ENCODE results near the gene IL27RA.
"Not testable (repeated sequence)": the region's sequence is repeated elsewhere in the genome, so short reads cannot be mapped to it uniquely, and the experiment has no call there.

IL27RA gene

DNA sequence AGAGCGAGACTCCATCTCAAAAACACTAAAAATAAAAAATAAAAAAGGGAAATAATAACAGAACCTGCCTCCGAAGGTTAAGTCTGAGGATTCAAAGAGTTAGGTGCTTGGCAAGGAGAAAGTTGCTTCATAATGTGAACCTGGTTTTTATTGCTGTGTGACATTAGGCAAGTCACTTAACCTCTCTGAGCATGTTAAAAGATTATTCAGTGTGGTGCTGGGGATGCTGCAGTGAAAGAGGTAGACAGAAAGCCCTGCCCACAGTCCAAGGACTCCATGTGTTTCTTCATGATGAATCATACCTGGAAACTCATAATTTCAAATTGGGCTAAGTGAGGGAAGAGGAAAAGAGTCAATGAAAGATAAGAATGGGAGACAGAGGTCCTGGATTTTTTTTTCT, 2.4 kb downstream of the IL27RA start:
- no peak for DNase-seq

DNA sequence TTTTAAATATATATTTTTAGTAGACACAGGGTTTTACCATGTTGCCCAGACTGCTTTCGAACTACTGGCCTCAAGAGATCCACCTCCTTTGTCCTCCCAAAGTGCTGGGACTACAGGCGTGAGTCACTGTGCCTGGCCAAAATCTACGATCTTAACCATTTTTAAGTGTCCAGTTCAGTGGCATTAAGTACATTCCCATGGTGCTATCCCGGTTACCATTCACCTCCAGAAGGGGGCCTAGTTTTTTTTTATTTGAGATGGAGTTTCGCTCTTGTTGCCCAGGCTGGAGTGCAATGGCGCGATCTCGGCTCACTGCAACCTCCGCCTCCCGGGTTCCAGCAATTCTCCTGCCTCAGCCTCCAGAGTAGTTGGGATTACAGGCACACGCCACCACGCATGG, 3.6 kb downstream of the IL27RA start:
- not testable (repeated sequence) for DNase-seq

DNA sequence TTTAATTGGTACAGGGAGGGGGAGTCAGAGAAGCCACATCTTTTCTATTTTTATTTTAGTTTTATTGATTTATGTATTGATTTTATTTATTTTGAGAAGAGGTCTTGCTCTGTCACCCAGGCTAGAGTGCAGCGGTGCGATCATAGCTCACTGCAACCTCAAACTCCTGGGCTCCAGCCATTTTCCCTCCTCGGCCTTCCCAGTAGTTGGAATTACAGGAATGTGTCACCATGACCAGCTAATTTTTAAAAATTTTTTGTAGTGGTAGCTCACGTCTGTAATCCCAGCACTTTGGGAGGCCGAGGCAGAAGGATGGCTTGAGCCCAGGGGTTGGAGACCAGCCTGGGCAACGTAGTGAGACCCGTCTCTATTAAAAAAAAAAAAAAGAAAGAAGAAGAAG, 4.1 kb downstream of the IL27RA start:
- DNase-seq = no peak

DNA sequence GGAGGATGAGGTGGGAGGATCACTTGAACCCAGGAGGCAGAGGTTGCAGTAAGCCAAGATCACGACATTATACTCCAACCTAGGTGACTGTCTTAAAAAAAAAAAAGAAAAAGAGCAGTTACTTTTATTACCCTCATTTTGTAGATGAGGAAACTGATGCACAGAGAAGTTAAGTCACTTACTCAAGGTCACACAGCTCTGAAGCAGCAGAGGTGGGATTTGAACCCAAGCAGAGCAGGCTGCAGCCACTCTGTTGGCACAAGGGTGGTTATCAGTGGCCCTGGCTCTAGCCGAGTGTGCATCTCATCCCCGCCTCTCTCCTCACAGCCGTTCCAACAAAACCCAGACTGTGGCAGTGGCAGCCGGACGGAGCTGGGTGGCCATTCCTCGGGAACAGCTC, 7.6 kb downstream of the IL27RA start:
- DNase-seq = no peak

DNA sequence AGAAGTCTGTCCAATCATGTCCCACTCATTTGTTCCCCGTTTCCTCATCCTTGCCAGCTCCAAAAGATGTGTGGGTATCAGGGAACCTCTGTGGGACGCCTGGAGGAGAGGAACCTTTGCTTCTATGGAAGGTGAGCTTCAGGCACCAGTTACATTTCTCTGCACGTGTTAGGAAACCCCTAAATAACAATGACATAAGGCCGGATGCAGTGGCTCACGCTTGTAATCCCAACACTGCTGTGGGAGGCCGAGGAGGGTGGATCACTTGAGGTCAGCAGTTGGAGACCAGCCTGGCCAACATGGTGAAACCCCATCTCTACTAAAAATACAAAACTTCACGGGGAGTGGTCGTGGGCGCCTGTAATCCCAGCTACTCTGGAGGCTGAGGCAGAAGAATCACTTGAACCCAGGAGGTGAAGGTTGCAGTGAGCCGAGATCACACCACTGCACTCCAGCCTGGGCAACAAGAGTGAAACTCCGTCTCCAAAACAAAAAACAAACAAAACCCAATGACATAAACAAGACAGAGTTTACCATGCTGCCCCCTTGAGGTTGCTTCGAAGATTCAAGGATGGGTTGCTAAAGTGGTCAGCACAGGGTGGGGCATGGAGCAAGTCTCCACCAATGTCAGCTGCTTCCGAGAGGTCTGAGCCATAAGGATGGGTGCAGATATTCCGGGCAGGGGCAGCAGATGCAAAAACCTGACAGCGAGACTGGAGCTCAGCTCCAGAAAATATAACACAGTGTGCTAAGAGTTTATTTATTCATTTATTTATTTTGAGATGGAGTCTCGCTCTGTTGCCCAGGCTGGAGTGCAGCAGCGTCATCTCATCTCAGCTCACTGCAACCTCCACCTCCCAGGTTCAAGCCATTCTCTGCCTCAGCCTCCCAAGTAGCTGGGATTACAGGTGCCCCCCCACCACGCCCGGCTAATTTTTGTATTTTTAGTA, 11.4 kb downstream of the IL27RA start:
- DNase-seq = peak; percentile 47

DNA sequence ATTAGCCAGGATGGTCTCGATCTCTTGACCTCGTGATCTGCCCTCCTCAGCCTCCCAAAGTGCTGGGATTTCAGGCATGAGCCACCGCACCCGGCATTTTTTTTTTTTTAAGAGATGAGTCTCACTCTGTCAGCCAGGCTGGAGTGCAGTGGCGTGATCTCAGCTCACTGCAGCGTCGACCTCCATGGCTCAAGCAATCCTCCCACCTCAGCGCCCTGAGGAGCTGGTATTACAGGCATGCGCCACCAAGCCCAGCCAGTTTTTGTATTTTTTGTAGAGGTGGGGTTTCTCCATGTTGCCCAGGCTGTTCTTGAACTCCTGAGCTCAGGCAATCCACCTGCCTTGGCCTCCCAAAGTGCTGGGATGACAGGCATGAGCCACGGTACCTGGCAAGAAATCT, 16.3 kb downstream of the IL27RA start:
- not testable (repeated sequence) for DNase-seq

DNA sequence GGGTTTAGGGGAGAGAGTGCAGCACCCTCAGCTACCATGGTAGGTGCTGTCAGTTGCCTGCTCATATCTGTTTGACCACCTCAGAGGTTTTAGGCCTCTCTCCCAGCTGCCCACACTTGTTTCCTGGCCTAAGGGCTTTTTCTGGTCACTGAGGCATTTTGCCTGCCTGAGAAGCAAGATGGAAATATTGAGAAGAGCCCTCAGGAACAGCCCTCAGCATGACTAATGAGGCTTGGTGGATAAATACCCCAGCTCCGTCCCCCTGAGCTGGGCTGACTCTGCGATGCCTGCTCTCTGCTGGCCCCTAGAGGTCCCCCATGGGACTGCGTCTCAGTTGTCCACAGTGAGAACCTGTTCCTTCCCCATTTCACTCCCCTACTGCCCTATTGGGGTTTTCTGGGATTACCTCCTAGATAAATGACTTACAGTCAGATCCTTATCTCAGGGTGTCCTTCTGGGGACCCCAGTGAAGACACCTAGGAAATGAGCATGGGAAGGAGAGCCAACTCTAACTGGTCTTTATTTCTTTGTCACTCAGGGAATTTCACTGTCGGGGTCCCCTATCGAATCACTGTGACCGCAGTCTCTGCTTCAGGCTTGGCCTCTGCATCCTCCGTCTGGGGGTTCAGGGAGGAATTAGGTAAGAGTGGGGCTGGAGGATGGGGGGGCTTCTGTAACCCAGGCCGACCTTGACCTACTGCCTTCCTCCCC, 17.0 kb downstream of the IL27RA start:
- peak; percentile 80 for DNase-seq

DNA sequence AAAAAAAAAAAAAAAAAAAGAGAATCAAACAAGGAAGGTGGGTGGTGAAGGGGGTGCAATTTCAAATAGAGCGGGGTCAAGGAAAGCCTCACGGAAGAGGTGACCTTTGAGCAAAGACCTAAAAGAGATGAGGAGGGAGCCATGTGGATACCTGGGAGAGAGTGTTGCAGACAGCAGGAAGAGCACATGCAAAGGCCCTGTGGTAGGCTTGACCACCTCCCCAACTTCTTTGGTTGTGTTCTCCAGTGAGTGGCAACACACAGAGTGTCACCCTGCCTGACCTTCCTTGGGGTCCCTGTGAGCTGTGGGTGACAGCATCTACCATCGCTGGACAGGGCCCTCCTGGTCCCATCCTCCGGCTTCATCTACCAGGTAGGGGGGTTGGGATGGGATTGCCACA, 18.9 kb downstream of the IL27RA start:
- no peak for DNase-seq

DNA sequence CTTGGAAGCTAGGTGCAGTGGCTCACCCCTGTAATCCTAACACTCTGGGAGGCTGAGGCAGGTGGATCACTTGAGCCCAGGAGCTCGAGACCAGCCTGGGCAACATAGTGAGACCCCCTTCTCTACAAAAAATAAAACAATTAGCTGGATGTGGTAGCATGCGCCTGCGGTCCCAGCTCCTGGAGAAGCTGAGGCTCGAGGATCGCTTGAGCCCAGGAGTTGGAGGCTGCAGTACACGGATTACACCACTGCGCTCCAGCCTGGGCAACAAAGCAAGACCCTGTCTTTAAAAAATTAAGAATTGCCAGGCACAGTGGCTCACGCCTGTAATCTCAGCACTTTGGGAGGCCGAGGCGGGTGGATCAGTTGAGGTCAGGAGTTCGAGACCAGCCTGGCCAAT, 19.4 kb downstream of the IL27RA start:
- DNase-seq = not testable (repeated sequence)

DNA sequence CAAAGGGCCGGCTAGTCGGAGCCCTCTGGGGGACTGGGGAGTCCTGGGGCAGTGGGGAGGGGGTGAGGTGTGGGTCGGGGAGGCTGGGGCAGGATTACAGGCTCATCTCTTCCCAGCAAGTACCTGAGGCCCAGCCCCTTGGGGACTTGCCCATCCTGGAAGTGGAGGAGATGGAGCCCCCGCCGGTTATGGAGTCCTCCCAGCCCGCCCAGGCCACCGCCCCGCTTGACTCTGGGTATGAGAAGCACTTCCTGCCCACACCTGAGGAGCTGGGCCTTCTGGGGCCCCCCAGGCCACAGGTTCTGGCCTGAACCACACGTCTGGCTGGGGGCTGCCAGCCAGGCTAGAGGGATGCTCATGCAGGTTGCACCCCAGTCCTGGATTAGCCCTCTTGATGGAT, 20.4 kb downstream of the IL27RA start:
- no peak for DNase-seq

DNA sequence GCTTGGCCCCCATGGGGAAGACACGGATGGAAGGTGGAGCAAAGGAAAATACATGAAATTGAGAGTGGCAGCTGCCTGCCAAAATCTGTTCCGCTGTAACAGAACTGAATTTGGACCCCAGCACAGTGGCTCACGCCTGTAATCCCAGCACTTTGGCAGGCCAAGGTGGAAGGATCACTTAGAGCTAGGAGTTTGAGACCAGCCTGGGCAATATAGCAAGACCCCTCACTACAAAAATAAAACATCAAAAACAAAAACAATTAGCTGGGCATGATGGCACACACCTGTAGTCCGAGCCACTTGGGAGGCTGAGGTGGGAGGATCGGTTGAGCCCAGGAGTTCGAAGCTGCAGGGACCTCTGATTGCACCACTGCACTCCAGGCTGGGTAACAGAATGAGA, 20.9 kb downstream of the IL27RA start:
- no peak for DNase-seq

DNA sequence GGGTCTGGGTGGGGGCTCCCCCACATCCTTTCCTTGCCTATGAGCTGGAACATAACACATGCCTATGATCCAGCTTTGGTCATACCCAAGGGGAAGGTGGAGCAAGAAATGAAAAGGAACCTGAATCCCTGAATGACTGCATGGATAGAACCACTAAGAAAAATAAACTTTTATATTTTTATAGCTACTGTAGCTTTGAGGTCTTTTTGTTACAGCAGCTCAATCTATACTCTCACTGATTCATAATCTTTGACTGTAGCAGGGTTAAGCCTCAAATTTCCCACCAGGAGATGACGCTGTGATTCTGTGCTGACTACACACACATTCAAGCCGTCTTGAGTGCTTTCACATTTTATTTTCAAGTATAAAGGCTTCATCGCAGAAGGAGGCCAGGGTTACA, 21.5 kb downstream of the IL27RA start:
- DNase-seq = no peak

DNA sequence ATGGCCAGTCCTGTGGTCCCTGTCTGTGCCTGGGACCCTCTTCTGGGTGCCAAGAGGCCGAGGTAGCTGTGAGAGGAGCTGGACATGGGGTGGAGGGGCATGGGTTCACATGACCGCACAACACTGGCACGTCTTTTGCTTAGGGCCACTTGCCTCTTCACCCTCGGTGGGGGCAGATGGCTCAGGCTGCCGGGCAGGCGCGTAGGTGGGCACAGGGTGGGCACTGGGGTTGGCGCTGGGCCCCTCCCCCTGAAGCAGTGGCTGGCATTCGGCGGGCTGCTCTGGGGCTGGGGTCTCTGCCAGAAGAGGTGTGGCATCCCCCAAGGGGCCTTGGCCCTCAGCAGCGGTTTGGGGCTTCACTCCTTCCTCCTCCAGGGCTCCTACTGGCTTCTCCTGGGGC, 21.9 kb downstream of the IL27RA start:
- DNase-seq = no peak

DNA sequence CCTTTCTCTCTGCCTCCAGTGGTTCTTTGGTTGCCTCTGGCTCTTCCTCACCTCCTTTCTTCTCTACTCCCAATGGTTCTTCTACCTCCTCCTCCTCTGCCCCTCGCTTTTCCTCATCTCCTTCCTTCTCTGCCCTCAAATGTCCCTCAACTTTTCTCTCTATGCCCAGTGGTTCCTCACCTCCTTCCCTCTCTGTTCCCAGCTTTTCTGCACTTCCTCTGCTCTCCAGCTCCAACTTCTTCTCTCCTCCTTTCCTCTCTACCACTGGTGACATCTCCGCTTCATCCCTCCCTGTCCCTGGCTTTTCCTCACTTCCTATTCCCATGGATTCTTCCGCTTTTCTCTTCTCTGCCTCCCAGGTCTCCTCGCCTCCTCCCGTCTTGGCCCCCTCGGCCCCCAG, 22.5 kb downstream of the IL27RA start:
- no peak for DNase-seq

DNA sequence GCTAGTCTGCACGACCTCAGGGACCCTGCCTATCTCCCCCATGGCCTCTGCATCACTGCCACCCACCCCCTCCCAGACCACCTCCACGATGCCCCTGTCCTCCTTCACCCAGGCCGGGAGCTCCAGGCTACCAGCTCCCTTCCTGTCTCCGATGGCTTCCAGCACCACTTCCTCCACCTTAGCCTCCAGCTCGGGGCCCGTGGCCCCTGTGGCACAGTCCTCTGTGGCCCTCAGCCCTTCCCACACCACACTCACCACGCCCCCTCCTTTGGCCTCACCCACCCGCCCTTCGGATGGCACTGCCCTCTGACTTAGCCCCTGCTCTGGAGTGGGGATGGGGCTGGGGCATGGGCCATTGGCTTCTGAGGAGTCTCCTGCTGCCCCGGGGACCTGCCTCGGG, 23.2 kb downstream of the IL27RA start:
- DNase-seq = no peak

DNA sequence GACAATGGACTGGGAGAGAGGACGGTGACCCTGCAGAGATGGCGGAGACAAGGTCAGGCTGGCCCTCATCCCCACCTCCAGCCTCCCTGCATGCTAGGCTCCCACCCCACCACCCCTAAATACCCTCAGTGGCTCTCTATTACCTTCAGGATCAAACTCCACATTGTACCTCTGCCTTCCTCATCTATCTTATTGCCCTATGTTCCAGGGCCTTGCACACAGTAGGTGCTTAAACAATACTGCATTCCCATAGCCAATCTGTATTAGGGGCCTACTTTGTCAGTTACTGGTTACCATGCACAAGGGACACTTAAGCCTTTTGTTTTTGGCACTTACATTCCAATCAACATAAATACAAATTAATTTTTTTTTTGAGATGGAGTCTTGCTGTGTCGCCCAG, 23.8 kb downstream of the IL27RA start:
- DNase-seq = no peak

DNA sequence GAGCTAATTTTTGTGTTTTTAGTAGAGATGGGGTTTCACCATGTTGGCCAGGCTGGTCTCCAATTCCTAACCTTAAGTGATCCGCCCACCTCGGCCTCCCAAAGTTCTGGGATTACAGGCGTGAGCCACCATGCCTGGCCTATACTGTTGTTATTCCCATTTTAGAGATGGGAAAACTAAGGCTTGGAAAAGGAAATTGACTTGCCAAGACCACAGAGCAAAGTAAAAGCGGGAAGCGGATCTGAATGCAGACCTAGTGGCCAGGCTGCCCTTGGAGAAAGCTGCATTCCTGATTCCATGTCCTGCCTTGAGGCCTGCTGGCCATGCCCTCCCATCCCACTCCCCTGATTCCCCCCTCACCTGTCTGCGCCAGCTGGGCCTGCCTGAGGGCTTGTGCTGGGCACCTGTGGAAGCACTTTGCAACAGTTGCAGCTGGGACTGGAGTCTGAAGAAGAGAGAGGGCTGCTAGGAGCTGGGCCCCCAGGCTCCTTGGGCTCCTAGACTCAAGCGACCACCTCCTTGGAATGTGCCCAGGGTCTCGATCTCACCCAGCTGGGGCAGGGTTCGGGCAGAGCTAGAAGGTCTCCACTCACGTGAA, 24.6 kb downstream of the IL27RA start:
- no peak for DNase-seq

DNA sequence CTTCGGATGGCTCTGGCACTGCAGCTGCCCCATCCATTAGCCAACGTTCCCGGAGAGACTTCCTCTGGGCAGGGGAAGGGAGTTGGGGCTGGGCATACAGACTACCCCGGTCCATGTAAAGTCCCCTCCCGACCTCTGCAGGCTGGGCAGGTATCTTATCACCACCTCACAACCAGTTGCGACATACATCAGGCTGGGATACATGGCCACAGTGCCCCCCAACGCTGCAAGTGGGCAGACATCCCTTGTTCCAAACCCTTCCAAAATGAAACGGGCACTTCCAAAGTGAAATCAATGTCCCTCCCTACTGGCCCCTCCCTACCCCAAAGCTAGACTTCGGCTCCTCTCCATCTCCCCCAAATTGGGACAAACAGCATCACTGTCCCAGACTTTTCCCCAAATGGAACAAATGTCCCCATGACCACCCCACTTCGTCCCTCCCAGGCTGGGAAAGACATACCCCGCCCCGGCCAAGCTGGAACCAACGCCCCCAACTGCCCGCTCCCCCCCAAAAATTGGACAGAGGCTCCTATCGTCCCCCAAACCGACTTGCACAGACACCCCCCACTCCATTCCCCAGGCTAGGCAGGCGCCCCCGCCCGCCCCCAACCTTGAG, 25.3 kb downstream of the IL27RA start:
- no peak for DNase-seq

DNA sequence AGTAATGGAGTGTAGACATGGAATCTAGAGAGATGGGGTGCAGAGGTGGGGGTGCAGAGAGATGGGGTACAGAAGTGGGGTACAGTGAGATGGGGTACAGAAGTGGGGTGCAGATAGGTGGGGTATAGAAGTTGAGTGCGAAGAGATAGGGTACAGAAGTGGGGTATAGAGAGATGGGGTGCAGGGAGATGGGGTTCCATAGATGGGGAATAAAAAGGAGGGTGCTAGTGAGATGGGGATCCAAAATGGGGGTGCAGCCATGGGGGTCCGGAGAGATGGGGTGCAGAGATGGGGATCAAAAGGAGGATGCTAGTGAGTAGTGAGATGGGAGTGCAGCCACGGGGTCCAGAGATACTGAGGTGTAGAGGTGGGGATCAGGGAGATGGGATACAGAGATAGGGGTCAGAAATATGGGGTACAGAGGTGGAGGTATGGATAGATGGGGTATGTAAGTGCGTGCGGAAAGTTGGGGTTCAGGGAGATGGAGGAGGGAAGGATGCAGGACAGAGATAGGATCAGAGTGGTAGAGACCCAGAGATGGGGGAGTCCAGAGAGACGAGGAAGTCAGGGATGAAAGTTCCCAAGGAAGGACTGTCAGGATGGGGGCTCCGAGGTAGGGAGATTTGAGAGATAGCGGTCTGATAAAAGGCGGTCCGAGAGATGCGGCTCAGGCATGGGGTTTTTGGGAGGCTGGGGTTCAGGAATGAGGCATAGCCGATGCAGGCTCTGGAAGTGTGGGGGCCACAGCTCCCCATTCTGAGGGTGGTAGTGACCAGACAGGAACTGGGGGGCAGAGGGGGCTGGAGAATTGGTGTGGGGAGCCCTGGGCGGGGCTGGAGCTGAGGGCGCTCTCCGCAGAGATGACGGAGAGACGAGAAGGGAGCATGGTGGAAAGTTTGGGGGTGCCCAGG, 26.9 kb downstream of the IL27RA start:
- DNase-seq = no peak

DNA sequence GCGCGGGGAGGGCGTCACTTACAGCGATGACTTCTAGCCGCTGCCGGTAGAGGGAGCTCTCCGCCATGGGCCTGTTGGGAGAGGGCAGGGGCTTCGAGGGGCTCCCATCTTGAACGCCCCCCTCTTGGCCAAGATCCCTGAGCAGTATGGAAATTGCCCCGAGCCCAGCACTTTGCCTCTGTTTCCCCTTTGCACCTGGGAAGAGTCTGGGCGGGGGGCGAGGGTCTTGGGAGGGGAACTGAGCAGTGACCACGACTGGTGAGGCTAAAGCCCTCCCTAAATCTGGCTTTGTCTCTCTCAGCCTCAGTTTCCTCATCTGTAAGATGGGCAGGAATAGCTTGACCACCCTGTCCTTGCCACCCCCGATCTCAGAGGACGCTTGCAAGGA, 27.5 kb downstream of the IL27RA start:
- DNase-seq = peak; percentile 46

DNA sequence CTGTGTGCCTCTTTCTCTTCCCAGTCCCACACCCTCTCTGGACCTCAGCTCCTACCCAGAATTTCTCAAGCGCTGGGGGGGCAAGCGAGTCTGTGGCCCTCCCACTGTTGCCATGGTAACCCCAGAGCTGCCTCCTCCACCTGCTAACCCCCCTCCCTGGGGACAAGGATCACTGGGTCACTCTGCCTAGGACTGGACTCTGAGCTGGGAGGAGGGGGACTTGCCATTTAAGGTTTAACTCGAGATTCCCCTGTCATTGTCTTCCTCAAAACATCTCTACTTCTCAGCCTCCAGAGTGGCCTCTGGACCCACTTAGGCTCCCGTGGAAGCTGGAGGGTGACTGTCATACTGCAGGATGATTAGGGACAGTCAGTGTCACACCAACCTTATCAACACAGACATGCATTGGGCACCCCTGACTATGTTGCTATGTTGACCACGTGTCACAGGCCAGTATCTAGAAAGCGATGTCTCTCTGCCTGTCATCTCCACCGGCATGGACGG, 28.1 kb downstream of the IL27RA start:
- DNase-seq = no peak

DNA sequence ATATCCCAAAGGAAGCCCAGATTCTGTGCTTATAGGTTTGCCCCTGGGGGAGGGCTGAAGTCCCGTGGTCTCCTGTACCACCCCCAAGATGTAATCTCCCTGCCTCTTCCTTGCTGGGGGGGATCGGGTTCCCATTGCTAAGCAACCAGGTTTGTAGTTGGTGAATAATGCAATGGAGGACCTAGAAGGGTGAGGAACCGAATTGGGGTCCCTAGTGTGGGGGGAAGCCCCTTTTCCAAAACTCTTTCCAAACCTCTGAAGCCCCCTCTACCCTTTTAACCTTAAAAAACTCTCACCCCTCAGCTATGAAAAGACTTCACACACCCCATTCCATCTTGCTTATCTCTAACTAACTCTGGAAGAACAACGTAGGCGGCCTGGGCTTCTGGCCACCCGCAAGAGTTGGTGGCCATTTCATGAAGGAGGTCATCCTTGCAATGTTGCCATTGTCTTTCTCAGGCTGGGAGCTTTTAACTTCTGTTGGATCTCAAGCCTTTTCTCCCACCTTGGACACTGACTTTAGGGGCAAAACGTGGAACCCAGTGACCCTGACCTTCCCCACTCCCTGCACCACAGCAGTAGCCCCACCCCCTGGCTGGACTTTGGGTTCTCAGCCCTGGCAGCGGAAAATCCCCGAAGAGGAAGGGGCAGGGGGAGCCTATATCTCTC, 29.7 kb downstream of the IL27RA start:
- DNase-seq = no peak

All from activated gamma-delta T cell treated with Interleukin-2 at 50 U/mL for 16 hours (primary cell).